ENCODE results near the gene KSR1.
"Not testable (repeated sequence)": the region's sequence is repeated elsewhere in the genome, so short reads cannot be mapped to it uniquely, and the experiment has no call there.

The KSR1 gene

DNA sequence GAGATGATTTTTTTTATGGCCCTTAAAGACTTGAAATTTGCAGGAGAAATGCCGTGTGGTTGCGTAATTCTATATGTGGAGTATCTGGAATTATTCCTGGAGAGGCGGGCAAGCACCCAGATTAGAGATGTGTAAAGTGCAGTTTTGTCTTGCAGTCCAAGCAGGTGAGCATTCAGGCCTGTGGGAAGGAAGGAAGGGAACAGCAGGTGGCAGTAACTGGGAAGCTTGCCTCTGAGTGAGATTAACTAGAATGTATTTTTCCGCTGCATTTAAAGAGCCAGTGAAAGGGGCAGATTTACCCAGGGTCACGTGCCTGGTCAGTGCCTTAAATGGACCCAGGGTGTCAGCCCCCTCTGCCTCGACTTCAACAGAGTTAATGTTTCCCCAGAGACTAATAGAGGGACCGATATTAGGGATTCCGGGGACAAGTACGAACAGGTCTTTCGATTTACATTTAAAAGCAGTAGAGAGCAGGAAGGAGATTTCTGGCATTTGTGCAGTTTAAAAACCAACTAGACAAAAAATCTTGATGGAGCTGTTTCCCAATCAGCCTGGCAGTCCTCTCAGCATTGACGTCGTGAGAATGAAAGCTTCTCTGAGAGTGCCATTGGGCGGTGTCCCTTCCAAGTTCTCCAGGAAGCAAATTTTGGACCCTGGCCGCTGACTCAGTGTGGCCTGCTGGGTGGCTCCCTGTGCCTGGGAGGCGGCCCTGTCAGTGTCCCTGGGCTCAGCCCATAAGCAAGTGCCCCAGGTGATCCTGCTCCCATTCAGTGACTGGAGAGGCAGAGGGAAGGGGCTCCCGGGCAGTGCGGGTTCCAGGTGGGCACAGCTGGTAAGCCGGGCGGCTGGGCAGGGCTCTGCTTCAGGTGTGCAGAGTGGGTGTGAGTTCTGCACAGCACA lies 38.2 kb downstream of the KSR1 start:
- no peak for DNase-seq (ENCODE audit: low read depth in 2 of 2)

DNA sequence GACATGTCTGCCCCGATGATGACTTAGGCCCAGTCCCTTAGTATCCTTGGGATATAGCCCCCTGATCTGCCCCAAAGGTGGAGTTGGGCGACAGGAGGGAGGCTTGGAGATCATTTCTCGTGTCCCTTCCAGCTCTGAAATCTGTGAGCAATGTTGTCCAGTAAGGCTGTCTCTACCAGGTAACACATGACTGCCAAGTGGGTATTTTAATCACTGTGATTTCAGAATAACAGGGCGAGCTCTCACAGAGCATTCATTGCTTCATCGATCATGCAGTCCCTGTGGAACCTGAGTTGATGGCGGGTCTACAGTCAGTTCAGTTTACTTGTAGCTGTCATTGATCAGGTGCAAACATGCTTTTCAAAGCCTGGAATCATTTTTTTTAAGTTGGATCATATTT lies 39.2 kb downstream of the KSR1 start:
- no peak for DNase-seq (ENCODE audit: low read depth in 2 of 2)

DNA sequence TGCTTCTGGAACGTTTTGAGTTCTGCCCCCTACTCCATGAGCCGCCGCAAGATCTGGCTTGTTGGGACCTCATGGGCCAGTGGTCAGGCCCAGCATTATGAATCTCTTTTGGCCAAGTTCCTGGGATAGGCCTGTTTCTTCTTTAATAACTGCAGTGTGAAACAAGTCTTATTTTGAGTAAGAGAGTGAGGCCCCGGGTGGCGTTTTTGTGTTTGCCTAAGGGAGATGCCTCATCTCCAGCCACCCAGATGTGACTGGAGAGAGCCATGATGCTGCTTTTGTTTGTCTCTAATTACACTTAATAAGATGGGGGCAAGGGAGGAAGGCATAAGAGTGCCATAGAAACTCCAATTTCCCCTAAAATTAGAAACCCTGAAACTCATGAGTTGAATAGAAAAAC lies 39.8 kb downstream of the KSR1 start:
- no peak for DNase-seq (ENCODE audit: low read depth in 2 of 2)

DNA sequence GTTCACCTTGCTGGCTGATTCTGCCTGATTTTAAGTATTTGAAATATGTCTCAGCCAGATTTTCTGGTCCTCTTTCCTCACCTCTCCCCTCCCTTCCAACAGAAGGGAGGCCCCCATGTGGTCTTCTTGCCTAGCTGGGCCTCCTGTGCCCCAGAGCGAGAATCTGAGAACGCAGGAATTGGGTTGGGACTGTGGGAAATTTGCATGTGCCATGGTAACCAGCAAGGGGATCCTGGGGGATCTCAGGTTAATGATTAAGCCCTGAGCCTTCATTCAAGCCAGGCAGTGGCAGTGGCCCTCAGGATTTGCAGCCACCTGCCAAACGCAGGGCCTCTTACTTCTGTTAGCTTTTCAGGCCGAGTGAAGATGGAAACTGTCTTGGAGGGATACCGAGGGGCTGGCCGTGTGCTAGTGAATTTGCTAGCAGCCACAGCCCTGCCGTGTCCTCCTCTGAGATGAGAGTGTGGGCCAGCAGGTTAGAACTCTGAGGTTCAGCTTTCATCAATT lies 40.2 kb downstream of the KSR1 start:
- no peak for DNase-seq (ENCODE audit: low read depth in 2 of 2)

DNA sequence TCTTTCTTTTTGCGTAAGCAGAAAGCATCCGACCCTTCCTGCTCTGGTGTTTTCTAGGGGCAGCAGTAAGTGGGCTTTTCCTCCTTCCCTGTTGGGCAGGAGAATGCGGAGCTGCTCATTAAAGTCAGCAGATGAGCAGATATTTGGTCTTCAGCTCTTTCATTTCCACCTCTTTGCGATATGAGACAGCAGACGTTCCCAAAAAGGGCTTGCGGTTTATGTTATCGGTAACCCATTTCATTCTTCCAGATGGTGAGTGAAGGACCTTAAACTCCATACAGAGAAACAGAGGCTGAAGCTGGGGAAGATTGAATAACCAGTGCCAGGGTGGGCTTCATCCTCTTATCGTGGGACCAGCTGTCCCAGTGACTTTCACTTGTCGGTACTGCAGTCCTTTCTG lies 40.7 kb downstream of the KSR1 start:
- DNase-seq (ENCODE audit: low read depth in 2 of 2), result no peak

DNA sequence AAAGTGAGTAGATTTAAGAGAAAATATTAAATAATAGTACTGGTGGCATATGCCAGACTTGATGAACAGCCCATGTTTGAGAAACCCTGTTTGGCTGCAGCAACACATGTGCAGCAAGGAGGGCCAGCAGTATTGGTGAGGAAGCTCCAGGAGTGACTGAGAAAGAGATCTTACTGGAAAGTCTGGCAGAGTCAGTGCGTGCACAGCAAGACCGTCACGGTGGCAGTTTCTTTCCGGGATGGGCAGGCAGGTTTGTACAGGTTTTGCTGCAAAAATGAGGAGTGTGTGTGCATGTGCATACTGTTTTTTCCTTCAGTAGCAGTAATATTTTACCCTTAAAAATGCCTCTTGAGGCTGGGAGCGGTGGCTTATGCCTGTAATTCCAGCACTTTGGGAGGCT lies 41.4 kb downstream of the KSR1 start:
- no peak for DNase-seq (ENCODE audit: low read depth in 2 of 2)

DNA sequence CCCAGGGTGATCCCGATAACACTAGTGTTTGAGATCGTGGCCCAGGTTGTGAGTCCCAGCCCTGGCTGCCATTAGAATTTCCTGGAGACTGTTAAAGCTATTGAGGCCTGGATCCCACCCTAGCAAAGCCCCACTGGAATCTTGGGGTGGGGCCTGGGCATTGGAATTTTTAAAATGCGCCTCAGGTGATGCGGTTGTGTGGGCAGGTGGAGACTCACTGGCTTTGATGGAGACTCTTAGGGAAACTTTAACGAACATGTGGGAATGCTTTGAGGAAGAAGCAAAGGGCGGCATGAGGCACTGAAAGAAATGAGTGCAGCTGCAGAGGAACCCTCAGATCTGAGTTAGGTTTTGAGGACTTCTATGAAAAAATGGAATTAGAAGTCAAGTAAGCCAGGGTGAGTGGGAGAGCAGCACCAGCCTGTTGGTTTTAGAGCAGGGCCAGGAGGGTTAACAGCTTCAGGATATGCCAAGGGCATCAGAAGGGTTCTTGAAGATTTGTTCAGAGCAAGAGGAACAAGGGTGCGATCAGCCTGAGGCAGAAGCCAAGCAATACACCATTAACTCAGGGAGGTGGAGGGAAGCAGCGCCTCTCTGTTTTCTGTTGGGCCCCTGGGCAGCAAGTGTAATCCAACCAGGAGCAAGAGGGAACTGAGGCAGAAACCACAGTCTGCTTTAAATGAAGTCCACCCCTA lies 42.5 kb downstream of the KSR1 start:
- no peak for DNase-seq (ENCODE audit: low read depth in 2 of 2)

DNA sequence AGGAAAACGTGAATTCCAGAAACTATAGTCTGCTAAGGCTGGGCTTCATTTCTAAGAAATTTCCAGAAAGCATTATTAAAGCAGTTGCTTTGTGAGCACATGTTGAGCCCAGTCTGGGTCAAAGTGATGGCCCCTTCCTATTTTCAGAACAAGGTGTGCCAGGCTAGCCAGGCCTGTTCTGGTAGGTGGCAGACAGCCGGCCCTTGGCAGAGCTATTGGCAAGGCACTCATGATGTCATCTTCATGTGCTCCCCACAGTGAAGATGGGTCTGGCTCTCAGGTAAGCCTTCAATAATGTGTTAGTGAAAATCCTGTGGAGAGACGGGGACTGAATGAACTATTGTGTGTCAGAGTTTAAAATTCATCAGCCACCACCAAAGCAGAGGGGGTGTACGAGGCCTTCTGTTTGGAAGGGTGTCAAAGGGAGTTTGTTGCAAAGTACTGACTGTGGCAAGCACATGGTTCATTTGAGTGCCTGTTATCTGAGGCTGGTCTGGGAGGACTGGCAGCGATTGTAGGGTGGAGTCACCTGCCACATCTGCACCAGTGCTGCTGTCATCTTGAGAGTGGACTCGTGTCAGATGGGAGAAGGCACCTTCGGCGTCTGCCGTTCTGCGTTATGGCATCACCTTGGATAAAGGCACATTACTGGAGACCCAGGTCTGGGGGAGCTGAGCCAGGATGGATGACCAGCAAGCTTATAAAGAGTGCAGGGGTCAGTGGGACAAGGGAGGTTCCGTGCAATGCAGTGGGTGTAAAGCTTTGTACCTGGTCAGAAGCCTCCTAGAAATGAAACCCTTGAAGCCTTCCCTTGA lies 43.4 kb downstream of the KSR1 start:
- DNase-seq (ENCODE audit: low read depth in 2 of 2), result no peak

DNA sequence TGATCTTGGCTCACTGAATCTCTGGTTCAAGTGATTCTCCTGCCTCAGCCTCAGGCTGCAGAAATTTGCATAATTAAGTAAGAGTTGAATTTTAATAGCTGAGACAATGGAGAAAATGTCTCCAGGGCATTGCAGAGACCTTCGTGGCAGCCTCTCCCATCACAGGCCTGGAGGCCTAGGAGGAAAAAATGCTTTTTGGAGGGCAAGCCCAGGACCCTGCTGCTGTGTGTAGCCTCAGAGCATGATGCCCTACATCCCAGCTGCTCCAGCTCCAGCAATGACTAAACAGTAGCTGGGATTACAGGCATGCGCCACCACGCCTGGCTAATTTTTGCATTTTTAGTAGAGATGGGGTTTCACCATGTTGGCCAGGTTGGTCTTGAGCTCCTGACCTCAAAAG lies 45.1 kb downstream of the KSR1 start:
- not testable (repeated sequence) for DNase-seq (ENCODE audit: low read depth in 2 of 2)

DNA sequence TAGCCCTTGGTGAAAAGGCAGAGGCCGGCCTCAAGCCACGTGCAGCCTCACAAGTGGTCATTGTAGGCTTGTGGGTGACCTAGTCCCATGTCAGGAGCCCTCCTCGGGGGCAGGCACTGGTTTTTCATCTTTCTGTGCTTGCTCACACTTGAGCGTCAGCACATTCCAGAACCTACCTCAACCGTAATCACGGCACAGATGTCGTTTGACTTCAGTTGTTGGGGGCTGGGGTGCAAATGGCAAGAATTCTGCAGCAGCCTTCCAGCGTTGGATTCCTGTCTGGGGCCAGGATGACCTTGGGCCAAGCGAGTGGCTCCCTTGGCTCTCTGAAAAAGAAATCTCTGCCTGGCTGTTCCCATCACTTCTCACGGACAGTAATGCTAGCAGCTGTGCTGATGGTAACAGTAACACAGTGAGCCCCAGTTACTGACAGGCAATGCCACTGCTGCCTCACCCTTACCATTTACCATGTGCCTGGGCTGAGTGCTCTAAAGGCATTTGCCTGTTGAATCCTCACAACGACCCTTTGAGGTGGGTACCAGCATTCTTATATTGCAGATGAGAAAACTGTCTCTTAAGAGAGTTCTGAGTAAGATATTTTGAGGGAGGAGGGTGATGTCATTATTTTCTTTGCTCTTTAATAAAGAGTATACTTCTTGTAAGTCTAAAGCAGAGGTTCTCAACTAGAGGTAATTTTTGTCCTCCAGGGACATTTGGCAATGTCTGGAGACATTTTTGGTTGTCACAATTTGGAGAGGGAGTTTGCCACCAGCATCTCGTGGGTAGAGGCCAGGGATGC lies 46.5 kb downstream of the KSR1 start:
- no peak for DNase-seq (ENCODE audit: low read depth in 2 of 2)

DNA sequence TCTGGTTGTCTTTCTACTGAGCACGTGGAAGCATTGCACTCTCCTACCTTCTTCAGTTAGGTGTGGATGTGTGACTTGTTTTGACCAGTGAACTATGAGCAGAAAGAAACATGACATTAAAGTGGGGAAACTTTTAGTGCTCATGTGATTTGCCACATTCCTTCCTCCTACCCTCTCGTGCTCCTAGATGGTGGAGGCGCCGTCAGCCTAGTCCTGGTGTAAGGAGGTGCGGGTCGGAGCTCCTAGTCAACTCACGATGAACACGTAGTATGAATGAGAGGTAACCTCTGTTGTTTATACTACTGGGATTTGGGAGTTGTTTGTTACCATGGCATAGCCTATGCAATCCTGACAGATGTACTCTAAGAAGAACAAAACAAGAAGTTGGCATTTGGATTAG lies 47.4 kb downstream of the KSR1 start:
- DNase-seq (ENCODE audit: low read depth in 2 of 2), result no peak

DNA sequence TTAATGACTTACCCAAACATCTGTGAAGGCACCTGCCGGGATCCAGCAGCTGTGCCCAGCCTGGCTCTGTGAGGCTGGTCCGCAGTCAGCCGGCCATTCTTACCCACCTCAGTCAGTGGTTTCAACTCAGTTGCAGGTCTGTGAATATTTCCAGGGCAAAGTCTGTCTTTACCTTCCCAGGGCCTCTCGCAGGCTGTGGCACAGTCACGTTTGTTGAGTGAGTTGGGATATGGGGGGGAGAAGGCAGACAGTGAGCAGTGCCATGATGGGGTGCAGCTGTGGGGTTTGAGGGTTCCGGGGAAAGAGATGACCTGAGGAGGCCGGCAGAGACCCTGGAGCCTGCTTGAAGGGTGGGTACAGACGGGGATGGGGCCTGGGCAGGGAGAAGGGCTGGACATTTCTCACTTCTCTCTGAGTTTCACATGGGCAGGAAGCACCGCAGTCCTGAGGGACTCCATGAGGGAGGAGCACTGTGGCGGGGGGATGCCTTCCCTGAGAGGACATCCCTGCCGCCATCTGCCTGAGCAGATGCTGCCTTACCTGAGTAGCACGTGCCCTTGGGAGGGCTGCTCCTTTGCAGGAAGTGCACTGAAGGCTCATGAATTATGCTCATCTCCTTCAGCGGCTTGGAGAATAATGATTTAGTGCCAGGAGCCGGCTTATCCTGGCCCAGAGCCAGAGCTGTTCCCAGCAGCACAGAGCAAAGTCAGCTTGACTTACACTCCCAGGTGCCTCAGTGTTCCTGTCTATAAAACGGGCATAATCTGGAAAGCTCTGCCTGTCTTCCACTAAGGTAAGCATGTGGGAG lies 48.1 kb downstream of the KSR1 start:
- no peak for DNase-seq (ENCODE audit: low read depth in 2 of 2)

DNA sequence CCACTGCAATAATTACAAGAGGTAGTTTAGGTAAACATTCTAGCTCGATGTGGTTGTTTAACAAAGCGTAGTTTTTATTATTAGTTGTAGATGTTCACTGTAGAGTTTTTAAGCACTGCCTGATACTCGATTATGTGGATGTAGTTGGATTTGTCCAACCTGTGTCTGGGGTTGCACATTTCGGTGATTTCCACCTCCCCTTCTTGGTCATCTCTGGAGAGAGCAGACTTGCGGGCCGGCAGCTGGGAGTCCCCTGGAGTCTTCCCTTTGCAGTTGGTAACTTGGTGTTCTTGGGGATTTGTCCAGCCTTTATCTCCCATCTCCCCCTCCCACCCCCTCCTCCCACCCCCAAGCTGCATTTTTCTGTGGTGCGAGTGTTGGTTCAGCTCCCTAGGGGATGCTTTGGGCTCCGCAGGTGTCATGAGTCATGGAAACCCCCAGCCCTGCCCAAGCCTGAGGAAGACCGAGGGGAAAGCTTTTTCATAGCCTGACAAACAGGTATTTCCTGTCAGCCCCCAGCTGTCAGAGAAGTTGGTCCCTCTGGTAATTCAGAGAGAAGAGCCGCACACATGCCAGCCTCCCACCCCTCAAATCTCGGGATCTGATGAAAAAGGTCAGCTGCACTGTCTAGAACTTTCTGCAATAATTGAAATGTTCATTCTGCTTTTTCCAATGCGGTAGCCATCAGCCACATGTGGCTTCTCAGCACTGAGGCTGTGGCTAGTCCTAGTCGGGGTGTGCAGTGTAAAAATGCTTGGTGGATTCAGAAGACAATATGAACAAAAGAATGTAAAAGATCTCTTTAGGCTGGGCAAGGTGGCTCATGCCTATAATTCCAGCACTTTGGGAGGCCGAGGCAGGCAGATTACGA lies 50.3 kb downstream of the KSR1 start:
- DNase-seq (ENCODE audit: low read depth in 2 of 2), result no peak

DNA sequence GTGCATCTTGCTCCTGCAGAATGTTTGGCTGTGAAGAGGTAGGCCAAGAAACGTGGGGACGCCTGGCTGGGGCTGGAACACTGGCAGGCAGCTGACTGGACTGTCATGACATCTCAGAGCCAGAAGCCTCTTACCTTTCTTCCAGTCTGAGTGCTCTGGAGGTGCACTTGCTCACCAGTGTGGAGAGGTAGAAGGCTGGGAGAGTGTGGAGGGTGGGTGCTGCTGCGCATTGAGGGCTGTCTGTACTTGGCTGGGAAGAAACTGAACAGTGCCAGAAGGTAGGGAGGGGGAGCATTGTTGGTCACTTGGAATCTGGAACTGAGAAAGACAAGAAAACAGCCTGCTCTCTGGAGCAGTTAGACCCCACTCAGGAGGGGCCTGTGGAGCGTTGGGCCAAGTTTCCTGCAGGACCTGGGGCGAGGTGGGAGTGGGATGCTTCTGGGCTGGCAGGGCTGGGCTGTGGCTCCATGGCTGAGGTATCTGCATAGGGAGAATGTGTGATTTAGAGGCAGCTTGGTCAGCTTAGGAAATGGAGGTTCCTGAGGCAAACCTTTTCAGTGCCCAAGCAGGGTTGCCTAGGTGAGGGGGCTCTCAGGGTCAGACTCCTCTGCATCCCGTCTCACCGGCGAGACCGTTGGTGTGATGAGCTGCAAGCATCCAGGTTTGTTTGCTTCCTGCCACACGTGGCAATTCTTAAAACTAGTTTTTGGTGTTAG lies 55.1 kb downstream of the KSR1 start:
- DNase-seq (ENCODE audit: low read depth in 2 of 2), result no peak

DNA sequence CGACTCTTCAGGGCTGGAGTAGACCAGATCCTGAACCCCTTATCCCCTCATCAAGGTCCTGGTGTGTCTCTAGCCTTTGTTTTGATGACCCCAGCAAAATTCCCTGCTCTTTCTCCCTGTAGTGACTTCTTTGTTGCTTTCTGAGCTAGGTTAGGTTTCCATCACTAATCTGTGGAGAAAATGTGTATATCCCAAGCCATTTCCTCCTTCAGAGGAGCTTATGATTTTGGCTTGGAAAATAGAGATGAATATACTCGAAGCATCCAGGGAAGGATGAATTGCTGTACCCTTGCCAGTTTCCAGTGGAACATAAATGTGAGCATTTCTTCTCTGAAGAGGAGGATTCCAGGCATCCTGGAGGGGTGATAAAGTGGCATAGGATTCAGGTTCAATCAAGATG lies 55.8 kb downstream of the KSR1 start:
- DNase-seq (ENCODE audit: low read depth in 2 of 2), result no peak

DNA sequence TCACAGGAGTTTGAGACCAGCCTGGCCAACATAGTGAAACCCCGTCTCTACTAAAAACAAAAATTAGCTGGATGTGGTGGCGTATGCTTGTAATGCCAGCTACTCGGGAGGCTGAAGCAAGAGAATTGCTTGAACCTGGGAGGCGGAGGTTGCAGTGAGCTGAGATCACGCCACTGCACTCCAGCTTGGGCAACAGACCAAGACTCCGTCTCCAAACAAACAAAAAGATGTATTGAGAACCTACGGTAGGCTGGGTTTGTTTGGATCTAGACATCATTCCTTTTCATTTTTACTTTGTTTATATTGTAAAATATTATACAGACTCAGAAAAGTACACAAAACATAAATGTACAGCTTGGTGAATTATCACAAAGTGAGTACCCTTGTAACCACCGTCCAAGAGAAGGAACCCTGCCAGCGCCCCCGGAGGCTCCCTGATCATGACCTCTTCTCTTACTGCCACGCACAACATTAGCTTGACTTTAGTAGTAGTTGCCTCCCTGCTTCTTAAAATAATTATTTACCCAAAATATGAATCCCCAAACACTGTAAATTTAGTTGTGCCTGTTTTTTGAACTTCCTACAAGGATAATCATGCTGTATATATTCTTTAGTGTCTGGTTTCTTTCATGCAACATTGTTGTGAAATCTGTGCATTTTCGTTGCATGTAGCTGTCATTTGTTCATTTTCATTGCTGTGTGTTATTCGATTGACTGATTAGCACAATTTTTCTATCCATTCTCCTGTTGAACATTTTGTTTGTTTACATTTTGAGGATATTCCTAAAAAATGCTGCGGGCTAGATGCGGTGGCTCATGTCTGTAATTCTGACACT lies 56.5 kb downstream of the KSR1 start:
- DNase-seq (ENCODE audit: low read depth in 2 of 2), result no peak

DNA sequence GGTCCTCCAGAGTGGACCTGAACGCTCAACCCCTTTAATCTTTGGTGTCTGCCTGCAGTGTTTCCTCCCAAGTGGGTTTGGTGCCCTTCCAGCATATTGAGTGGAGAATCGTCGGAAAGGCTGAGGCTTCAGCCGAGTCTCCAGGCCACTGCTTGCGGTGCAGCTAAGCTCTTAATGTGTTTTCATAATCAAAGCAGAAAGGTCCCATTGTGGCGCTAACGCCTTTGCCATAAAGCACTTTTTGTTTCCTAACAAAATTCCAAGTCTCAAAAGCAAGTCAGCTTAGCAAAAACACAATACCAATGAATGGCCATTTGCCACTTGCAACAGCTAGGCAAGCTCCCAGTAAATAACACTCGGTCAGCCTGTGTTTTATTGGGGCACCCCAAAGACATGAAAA lies 57.6 kb downstream of the KSR1 start:
- no peak for DNase-seq (ENCODE audit: low read depth in 2 of 2)

Measured in stimulated activated CD4-positive, alpha-beta T cell treated with anti-CD3 and anti-CD28 coated beads, Interleukin-15, amount 100 ng/mL, for 48 hours (primary cell).